Caco-2 (cell line): ENCODE results near the gene ELF3. TPM values are rescaled to one million over a fixed set of nuclear protein-coding genes. Genes with fewer than 3 reads are reported as not detected.

Experiments
- BruUV-seq: library from RNA; stranded (reverse); fragments of 400-500 nt; replicated peaks from 2 replicates; lab custom pipeline; 2021; lab: Mats Ljungman, UMichigan
- CTCF ChIA-PET: fragments of 300-600 bp; sonication (Branson Sonifier 250); formaldehyde crosslinking; loops from one replicate; lab custom pipeline; 2022; ENCODE audit warnings: antibody characterized with exemption; lab: Charles Lee
- POLR2A ChIA-PET: fragments of 300-600 bp; sonication (Branson Sonifier 250); formaldehyde crosslinking; loops from one replicate; lab custom pipeline; 2022; ENCODE audit warnings: antibody characterized with exemption; lab: Charles Lee
- DNase-seq, 2 experiments: peaks; one replicate each; pipeline versions ENCODE4 v3.0.0 to v3.0.0-alpha.2; 2020 to 2022
- H3K27me3 ChIP-seq: replicated peaks from 2 replicates; pipeline ENCODE4 v1.6.0; 2011; ENCODE audit warnings: low read length; ENCODE audit not compliant: control insufficient read depth, insufficient read depth
- H3K36me3 ChIP-seq: 2 replicates; pipeline ENCODE4 v1.5.1; 2011; ENCODE audit warnings: low read length; ENCODE audit not compliant: control insufficient read depth, insufficient read depth
- H3K4me1 ChIP-seq: fragments of 250-450 bp; sonication (Bioruptor Pico); 2 replicates; pipeline ENCODE4 v1.5.1; 2020; ENCODE audit warnings: mild to moderate bottlenecking
- H3K4me3 ChIP-seq: 2 replicates; pipeline ENCODE4 v1.5.1; 2011; ENCODE audit warnings: low read depth, mild to moderate bottlenecking, control low read depth, low read length
- H3K9me3 ChIP-seq: fragments of 250-450 bp; sonication (Bioruptor Pico); 2 replicates; pipeline ENCODE4 v1.5.1; 2020; ENCODE audit warnings: mild to moderate bottlenecking, moderate library complexity
- H3K27ac Mint-ChIP-seq: one replicate; pipeline ENCODE4 v1.8.0; 2022; ENCODE audit warnings: mixed read lengths; ENCODE audit not compliant: unreplicated experiment
- H3K27me3 Mint-ChIP-seq: one replicate; pipeline ENCODE4 v1.8.0; 2022; ENCODE audit warnings: mixed read lengths; ENCODE audit not compliant: insufficient read depth, unreplicated experiment
- H3K36me3 Mint-ChIP-seq: one replicate; pipeline ENCODE4 v1.8.0; 2022; ENCODE audit warnings: mild to moderate bottlenecking, mixed read lengths; ENCODE audit not compliant: insufficient read depth, unreplicated experiment
- H3K4me1 Mint-ChIP-seq: one replicate; pipeline ENCODE4 v1.8.0; 2022; ENCODE audit warnings: low read depth, mixed read lengths; ENCODE audit not compliant: unreplicated experiment
- H3K4me3 Mint-ChIP-seq: one replicate; pipeline ENCODE4 v1.8.0; 2022; ENCODE audit warnings: mild to moderate bottlenecking, moderate library complexity, mixed read lengths; ENCODE audit not compliant: unreplicated experiment
- H3K9me3 Mint-ChIP-seq: one replicate; pipeline ENCODE4 v1.8.0; 2022; ENCODE audit warnings: mixed read lengths; ENCODE audit not compliant: unreplicated experiment
- CTCF ChIP-seq, 2 experiments: fragments of 200-600 bp in 1 of 2; IDR thresholded peaks; 1 replicate in 1 of 2; 2 replicates in 1 of 2; pipeline versions ENCODE4 v1.5.1 to v1.8.0; 2011 to 2022; ENCODE audit warnings: antibody characterized with exemption in 1 of 2, control low read depth in 1 of 2, inconsistent platforms in 1 of 2, low read depth in 1 of 2, low read length in 1 of 2, mild to moderate bottlenecking in 1 of 2, moderate library complexity in 1 of 2; ENCODE audit not compliant: insufficient read depth in 1 of 2, severe bottlenecking in 1 of 2, unreplicated experiment in 1 of 2
- intact Hi-C: fragments of 100-400 bp; cut with micrococcal nuclease; formaldehyde crosslinking; loops from one replicate; pipeline ENCODE4 v1.10.0; 2022; ENCODE audit not compliant: unreplicated experiment
- total RNA-seq: library from RNA; stranded (reverse); gene quantifications from 2 replicates; pipeline ENCODE4 v1.2.3, GENCODE V29; 2022

The ELF3 gene
- total RNA-seq, 1 experiment from 2014 or later: 116 TPM

GRCh38 chr1:202012544-202013478 lies 2.4 kb downstream of the ELF3 start:
- peaks cover 36% of the 10 kb centered on the region for H3K4me1 Mint-ChIP-seq
- H3K9me3 ChIP-seq: no peaks in the 10 kb centered on the region
- H3K36me3 ChIP-seq: peaks cover 20% of the 10 kb centered on the region
- peak overlapping the region; percentile 72 for H3K4me3 Mint-ChIP-seq
- peak overlapping the region; percentile 58 for H3K27ac Mint-ChIP-seq
- H3K4me3 ChIP-seq: peak overlapping the region; percentile 83
- peaks cover 93% of the 10 kb centered on the region for H3K36me3 Mint-ChIP-seq
- intact Hi-C loops: no loop called here
- no peak for TF ChIP-seq CTCF (IDR thresholded peaks at IDR 0.05; ENCODE audit: insufficient read depth in 1 of 2, low read depth in 1 of 2, low read length in 1 of 2, severe bottlenecking in 1 of 2, unreplicated experiment in 1 of 2)
- no peaks in the 10 kb centered on the region for H3K27me3 Mint-ChIP-seq
- POLR2A ChIA-PET: interaction anchor here (0.6 to 1.3 kb wide), 2 partner anchors 64 to 97 kb away, joined by 3 to 5 read pairs; no protein-coding TSS in a partner anchor
- peaks cover 53% of the 10 kb centered on the region for H3K4me1 ChIP-seq
- DNase-seq: no peak
- H3K9me3 Mint-ChIP-seq: no peaks in the 10 kb centered on the region
- H3K27me3 ChIP-seq: no peaks in the 10 kb centered on the region
- BruUV-seq: no TSS peak
- CTCF ChIA-PET: no interaction called here

GRCh38 chr1:202013603-202014002 lies 3.2 kb downstream of the ELF3 start:
- Histone ChIP-seq H3K9me3 (no peaks in the 10 kb centered on the region), H3K36me3 (peaks cover 20% of the 10 kb centered on the region), H3K27me3 (no peaks in the 10 kb centered on the region), H3K4me3 (peak overlapping the region; percentile 8), H3K4me1 (peaks cover 56% of the 10 kb centered on the region)
- Mint-ChIP-seq H3K27ac (no peak overlapping the region), H3K4me1 (peaks cover 42% of the 10 kb centered on the region), H3K27me3 (no peaks in the 10 kb centered on the region), H3K36me3 (peaks cover 93% of the 10 kb centered on the region), H3K9me3 (no peaks in the 10 kb centered on the region), H3K4me3 (peak overlapping the region; percentile 72)
- ChIA-PET CTCF (no interaction called here), POLR2A (interaction anchor here (0.6 kb wide), 1 partner anchor 690 kb away, joined by 3 read pairs; no protein-coding TSS in a partner anchor)
- intact Hi-C loops: no loop called here
- no peak for TF ChIP-seq CTCF (IDR thresholded peaks at IDR 0.05; ENCODE audit: insufficient read depth in 1 of 2, low read depth in 1 of 2, low read length in 1 of 2, severe bottlenecking in 1 of 2, unreplicated experiment in 1 of 2)
- no peak for DNase-seq
- no TSS peak for BruUV-seq

- BruUV-seq: no TSS peak
- TF ChIP-seq CTCF (IDR thresholded peaks at IDR 0.05; ENCODE audit: insufficient read depth in 1 of 2, low read depth in 1 of 2, low read length in 1 of 2, severe bottlenecking in 1 of 2, unreplicated experiment in 1 of 2): no peak
- Mint-ChIP-seq H3K9me3 (no peaks in the 10 kb centered on the region), H3K36me3 (peaks cover 95% of the 10 kb centered on the region), H3K4me3 (peak overlapping the region; percentile 40), H3K27ac (no peak overlapping the region), H3K4me1 (peaks cover 42% of the 10 kb centered on the region), H3K27me3 (no peaks in the 10 kb centered on the region)
- DNase-seq: no peak
- CTCF ChIA-PET: no interaction called here
- Histone ChIP-seq H3K9me3 (no peaks in the 10 kb centered on the region), H3K27me3 (no peaks in the 10 kb centered on the region), H3K4me1 (peaks cover 56% of the 10 kb centered on the region), H3K36me3 (peaks cover 20% of the 10 kb centered on the region), H3K4me3 (no peak overlapping the region)
- intact Hi-C loops: no loop called here
- POLR2A ChIA-PET: interaction anchor here (0.6 kb wide), 1 partner anchor 690 kb away, joined by 3 read pairs; no protein-coding TSS in a partner anchor
Observed at GRCh38 chr1:202014060-202014459, 3.7 kb downstream of the ELF3 start.
